K562 (cell line): Measurements from ENCODE around the gene SIRT2. TPM values are rescaled to one million over a fixed set of nuclear protein-coding genes. Genes with fewer than 3 reads are reported as not detected.
A peak's percentile ranks its signal among the peaks of the same experiment; 100 is the strongest.

Experiments
- BHLHE40 ChIP-seq: IDR thresholded peaks from 2 replicates; pipeline ENCODE4 v1.6.1; 2011; ENCODE audit warnings: low read length, improper control_type of control experiment
- CBFB ChIP-seq: sonication (generic); formaldehyde crosslinking; IDR thresholded peaks from 2 replicates; pipeline ENCODE4 v1.4.0; 2020; ENCODE audit warnings: mild to moderate bottlenecking, missing genetic modification reagents
- CEBPB ChIP-seq: fragments of 450-650 bp; IDR thresholded peaks from 2 replicates; pipeline ENCODE4 v1.6.1; 2016; ENCODE audit warnings: missing genetic modification characterization, missing compliant biosample characterization
- EGR1 ChIP-seq: fragments of 450-650 bp; conservative IDR thresholded peaks from 2 replicates; pipeline ENCODE4 v1.6.1; 2017; ENCODE audit warnings: mild to moderate bottlenecking
- HMG20B ChIP-seq: fragments of 250-450 bp; sonication (Bioruptor Pico); IDR thresholded peaks from 2 replicates; pipeline ENCODE4 v1.5.0; 2021; ENCODE audit warnings: mild to moderate bottlenecking
- MAFG ChIP-seq: fragments of 450-650 bp; conservative IDR thresholded peaks from 2 replicates; pipeline ENCODE4 v1.6.1; 2016; ENCODE audit warnings: missing genetic modification characterization, missing compliant biosample characterization
- MTF1 ChIP-seq: fragments of 250-450 bp; sonication (Bioruptor Pico); IDR thresholded peaks from 2 replicates; pipeline ENCODE4 v1.9.0; 2021; ENCODE audit warnings: moderate library complexity, mild to moderate bottlenecking, inconsistent platforms, borderline replicate concordance
- NCOR1 ChIP-seq: fragments of 450-650 bp; IDR thresholded peaks from 2 replicates; pipeline ENCODE4 v1.6.1; 2016; ENCODE audit warnings: mild to moderate bottlenecking, moderate library complexity
- POLR3G ChIP-seq: IDR thresholded peaks from 2 replicates; pipeline ENCODE4 v1.6.1; 2011; ENCODE audit not compliant: insufficient read length, insufficient replicate concordance; ENCODE audit errors: extremely low read depth
- RBM17 ChIP-seq: fragments of 200-400 bp; formaldehyde crosslinking; IDR thresholded peaks from 2 replicates; pipeline ENCODE4 v1.6.1; 2017; ENCODE audit warnings: low read depth, mild to moderate bottlenecking, low read length, borderline replicate concordance
- STAT5A ChIP-seq: IDR thresholded peaks from 2 replicates; pipeline ENCODE4 v1.6.1; 2012; ENCODE audit warnings: low read length, inconsistent platforms, borderline replicate concordance
- SUPT5H ChIP-seq: fragments of 450-650 bp; IDR thresholded peaks from 2 replicates; pipeline ENCODE4 v1.6.1; 2016
- TAF7 ChIP-seq: fragments of 450-650 bp; IDR thresholded peaks from 2 replicates; pipeline ENCODE4 v1.6.1; 2016; ENCODE audit warnings: missing genetic modification characterization, missing compliant biosample characterization
- TSC22D4 ChIP-seq: fragments of 450-650 bp; IDR thresholded peaks from 2 replicates; pipeline ENCODE4 v1.6.1; 2016; ENCODE audit warnings: missing genetic modification characterization, missing biosample characterization, control low read depth
- ZNF263 ChIP-seq: sonication (generic); formaldehyde crosslinking; IDR thresholded peaks from 2 replicates; pipeline ENCODE4 v1.8.0; 2022; ENCODE audit warnings: mild to moderate bottlenecking, missing genetic modification reagents, borderline replicate concordance
- ZNF583 ChIP-seq: fragments of 250-450 bp; sonication (Bioruptor Pico); IDR thresholded peaks from 2 replicates; pipeline ENCODE4 v1.4.0; 2020
- polyA plus RNA-seq, 8 experiments: library from polyadenylated mRNA; depleted of rRNA in 4 of 8; stranded (reverse) in 5 of 8; unstranded in 3 of 8; fragments of >200 nt; fragmentation: Nextera tagmentation in 2 of 8; fragmentation: Illumina TruSeq in 1 of 8; extraction: Ambion mirVana in 2 of 8; extraction: Trizol in 1 of 8; gene quantifications; 2 replicates each; pipeline versions ENCODE4 v1.2.1 to v1.2.3, GENCODE V29; 2011 to 2014; ENCODE audit warnings: inconsistent platforms in 1 of 8, missing spikeins in 1 of 8
- total RNA-seq, 7 experiments: library from RNA; depleted of rRNA in 6 of 7; stranded (reverse); fragments of >200 nt in 6 of 7; fragmentation: Illumina TruSeq in 2 of 7; extraction: Trizol in 2 of 7; gene quantifications; 2 replicates each; pipeline versions ENCODE4 v1.2.1 to v1.2.3, GENCODE V29; 2011 to 2021; ENCODE audit warnings: low replicate concordance in 1 of 7
- TF ChIP-seq, protein P1 (sequence below), 2 experiments: fragments of 450-650 bp; IDR thresholded peaks; 2 replicates each; pipeline ENCODE4 v1.6.1; 2016
- TF ChIP-seq, protein P2 (sequence below): fragments of 250-450 bp; sonication (Bioruptor Pico); IDR thresholded peaks from 2 replicates; pipeline ENCODE4 v1.9.0; 2021; ENCODE audit warnings: mild to moderate bottlenecking, inconsistent platforms
- TF ChIP-seq, protein P3 (sequence below): fragments of 450-650 bp; formaldehyde crosslinking; IDR thresholded peaks from 2 replicates; pipeline ENCODE4 v1.4.0; 2022; ENCODE audit warnings: missing genetic modification characterization
- TF ChIP-seq, protein P4 (sequence below): fragments of 450-650 bp; IDR thresholded peaks from 2 replicates; pipeline ENCODE4 v1.7.0; 2016; ENCODE audit warnings: borderline replicate concordance

Gene SIRT2
- total and polyA plus RNA-seq, 9 of the 15 experiments (the other 6 are each of a cell fraction or from before 2014, with no cell fraction given): 2.3 to 35.2 (median 22.9) TPM

DNA sequence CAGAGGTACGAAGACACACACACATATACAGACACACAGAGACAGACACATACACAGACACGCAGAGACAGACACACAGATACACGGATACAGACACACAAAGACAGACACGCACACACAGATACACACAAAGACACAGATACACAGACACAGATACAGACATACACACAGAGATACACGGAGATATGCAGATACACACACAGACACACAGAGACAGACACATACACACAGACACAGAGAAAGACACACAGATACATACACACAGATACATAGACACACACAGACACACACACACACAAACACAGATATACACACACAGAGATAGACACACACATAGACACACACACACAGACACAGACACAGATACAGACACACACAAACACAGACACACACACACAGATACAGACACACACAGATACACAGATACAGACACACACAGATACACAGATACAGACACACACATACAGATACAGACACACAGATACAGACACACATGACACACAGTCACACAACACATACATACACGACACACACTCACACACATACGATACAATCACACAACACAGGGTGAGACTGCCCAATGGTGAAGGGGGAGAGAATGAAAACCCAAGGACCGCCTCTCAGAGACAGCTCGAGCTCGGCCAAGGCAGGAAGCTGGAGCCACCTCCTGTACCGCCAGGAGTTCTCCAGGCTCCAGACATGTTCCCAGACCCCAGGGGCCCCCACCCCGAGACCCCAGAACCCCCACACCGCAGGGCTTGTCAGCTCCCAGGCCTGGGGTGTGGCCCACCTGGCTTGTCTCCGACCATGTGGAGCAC, 21.4 kb upstream of the SIRT2 start (continued):
- TF ChIP-seq, protein P1, sequence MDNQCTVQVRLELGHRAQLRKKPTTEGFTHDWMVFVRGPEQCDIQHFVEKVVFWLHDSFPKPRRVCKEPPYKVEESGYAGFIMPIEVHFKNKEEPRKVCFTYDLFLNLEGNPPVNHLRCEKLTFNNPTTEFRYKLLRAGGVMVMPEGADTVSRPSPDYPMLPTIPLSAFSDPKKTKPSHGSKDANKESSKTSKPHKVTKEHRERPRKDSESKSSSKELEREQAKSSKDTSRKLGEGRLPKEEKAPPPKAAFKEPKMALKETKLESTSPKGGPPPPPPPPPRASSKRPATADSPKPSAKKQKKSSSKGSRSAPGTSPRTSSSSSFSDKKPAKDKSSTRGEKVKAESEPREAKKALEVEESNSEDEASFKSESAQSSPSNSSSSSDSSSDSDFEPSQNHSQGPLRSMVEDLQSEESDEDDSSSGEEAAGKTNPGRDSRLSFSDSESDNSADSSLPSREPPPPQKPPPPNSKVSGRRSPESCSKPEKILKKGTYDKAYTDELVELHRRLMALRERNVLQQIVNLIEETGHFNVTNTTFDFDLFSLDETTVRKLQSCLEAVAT (IDR thresholded peaks at IDR 0.05): peak in 1 of 2 experiments; percentile 22; a peak in 1 of 4 replicates
- peak; percentile 52; the same call in 1 of the 2 replicates for TF ChIP-seq SUPT5H
- no peak for TF ChIP-seq MTF1 (CRISPR knock-in tag)
- no peak for TF ChIP-seq ZNF263 (CRISPR knock-in tag)
- TF ChIP-seq, protein P2, sequence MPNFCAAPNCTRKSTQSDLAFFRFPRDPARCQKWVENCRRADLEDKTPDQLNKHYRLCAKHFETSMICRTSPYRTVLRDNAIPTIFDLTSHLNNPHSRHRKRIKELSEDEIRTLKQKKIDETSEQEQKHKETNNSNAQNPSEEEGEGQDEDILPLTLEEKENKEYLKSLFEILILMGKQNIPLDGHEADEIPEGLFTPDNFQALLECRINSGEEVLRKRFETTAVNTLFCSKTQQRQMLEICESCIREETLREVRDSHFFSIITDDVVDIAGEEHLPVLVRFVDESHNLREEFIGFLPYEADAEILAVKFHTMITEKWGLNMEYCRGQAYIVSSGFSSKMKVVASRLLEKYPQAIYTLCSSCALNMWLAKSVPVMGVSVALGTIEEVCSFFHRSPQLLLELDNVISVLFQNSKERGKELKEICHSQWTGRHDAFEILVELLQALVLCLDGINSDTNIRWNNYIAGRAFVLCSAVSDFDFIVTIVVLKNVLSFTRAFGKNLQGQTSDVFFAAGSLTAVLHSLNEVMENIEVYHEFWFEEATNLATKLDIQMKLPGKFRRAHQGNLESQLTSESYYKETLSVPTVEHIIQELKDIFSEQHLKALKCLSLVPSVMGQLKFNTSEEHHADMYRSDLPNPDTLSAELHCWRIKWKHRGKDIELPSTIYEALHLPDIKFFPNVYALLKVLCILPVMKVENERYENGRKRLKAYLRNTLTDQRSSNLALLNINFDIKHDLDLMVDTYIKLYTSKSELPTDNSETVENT: no peak
- no peak for TF ChIP-seq ZNF583 (CRISPR knock-in tag)
- no peak for TF ChIP-seq HMG20B
- no peak for TF ChIP-seq RBM17
- peak; percentile 93 for TF ChIP-seq TSC22D4 (tag)
- TF ChIP-seq, protein P3, sequence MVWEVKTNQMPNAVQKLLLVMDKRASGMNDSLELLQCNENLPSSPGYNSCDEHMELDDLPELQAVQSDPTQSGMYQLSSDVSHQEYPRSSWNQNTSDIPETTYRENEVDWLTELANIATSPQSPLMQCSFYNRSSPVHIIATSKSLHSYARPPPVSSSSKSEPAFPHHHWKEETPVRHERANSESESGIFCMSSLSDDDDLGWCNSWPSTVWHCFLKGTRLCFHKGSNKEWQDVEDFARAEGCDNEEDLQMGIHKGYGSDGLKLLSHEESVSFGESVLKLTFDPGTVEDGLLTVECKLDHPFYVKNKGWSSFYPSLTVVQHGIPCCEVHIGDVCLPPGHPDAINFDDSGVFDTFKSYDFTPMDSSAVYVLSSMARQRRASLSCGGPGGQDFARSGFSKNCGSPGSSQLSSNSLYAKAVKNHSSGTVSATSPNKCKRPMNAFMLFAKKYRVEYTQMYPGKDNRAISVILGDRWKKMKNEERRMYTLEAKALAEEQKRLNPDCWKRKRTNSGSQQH: peak; percentile 31; the same call in 1 of the 2 replicates
- TF ChIP-seq POLR3G: no peak
- no peak for TF ChIP-seq BHLHE40
- TF ChIP-seq MAFG (tag): no peak
- TF ChIP-seq NCOR1: peak; percentile 7; the same call in 1 of the 2 replicates
- TF ChIP-seq TAF7 (tag): no peak
- TF ChIP-seq CBFB (CRISPR knock-in tag): no peak
- no peak for TF ChIP-seq CEBPB (tag)
- no peak for TF ChIP-seq EGR1
- TF ChIP-seq, protein P4, sequence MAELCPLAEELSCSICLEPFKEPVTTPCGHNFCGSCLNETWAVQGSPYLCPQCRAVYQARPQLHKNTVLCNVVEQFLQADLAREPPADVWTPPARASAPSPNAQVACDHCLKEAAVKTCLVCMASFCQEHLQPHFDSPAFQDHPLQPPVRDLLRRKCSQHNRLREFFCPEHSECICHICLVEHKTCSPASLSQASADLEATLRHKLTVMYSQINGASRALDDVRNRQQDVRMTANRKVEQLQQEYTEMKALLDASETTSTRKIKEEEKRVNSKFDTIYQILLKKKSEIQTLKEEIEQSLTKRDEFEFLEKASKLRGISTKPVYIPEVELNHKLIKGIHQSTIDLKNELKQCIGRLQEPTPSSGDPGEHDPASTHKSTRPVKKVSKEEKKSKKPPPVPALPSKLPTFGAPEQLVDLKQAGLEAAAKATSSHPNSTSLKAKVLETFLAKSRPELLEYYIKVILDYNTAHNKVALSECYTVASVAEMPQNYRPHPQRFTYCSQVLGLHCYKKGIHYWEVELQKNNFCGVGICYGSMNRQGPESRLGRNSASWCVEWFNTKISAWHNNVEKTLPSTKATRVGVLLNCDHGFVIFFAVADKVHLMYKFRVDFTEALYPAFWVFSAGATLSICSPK: no peak
- peak; percentile 39; the same call in 1 of the 2 replicates for TF ChIP-seq STAT5A
